Peyer's patch (tissue), 4 donors: ENCODE measurements around the gene RHBDL1. TPM values are rescaled to one million over a fixed set of nuclear protein-coding genes. Genes with fewer than 3 reads are reported as not detected.

ENCODE experiments used
- DNase-seq, 3 donors: peaks; one replicate each; pipeline ENCODE4 v3.0.0-alpha.2; 2017 to 2019
- H3K27ac ChIP-seq, 4 donors: fragments of 200-600 bp; sonication (generic); one replicate each; pipeline ENCODE4 v1.5.1; 2016 to 2019
- H3K27me3 ChIP-seq, 2 donors: fragments of 200-600 bp; sonication (generic); one replicate each; pipeline ENCODE4 v1.5.1; 2019
- H3K36me3 ChIP-seq, 3 donors: fragments of 200-600 bp; sonication (generic); one replicate each; pipeline ENCODE4 v1.5.1; 2016 to 2019
- H3K4me1 ChIP-seq, 4 donors: fragments of 200-600 bp; sonication (generic); one replicate each; pipeline ENCODE4 v1.5.1; 2016 to 2019
- H3K4me3 ChIP-seq, 4 donors: fragments of 200-600 bp; sonication (generic); 1 replicate in 3 of 4; 2 replicates in 1 of 4; pipeline ENCODE4 v1.5.1; 2016 to 2019; ENCODE audit warnings: mild to moderate bottlenecking in 1 of 4
- H3K9me3 ChIP-seq, 4 donors: fragments of 200-600 bp; sonication (generic); one replicate each; pipeline ENCODE4 v1.5.1; 2016 to 2019; ENCODE audit warnings: mild to moderate bottlenecking in 1 of 4
- CTCF ChIP-seq, 6 experiments: fragments of 450-650 bp in 4 of 6; fragments of 200-600 bp in 2 of 6; sonication (generic) in 1 of 6; IDR thresholded peaks; one replicate each; pipeline ENCODE4 v1.5.1; 2017 to 2019; ENCODE audit warnings: antibody characterized with exemption in 6 of 6, mild to moderate bottlenecking in 3 of 6, moderate library complexity in 1 of 6
- POLR2A ChIP-seq, 2 donors: fragments of 450-650 bp; IDR thresholded peaks; one replicate each; pipeline ENCODE4 v1.5.1; 2017; ENCODE audit warnings: antibody characterized with exemption in 2 of 2, mild to moderate bottlenecking in 2 of 2, moderate library complexity in 2 of 2
- total RNA-seq, 4 donors: library from RNA; depleted of rRNA; stranded (reverse); fragments of >200 nt; gene quantifications; one replicate each; pipeline ENCODE4 v1.1.0, GENCODE V29; 2016

Gene RHBDL1
- total RNA-seq, 4 donors from 2014 or later: 4.1 to 13.6 (median 9.9) TPM

GRCh38 chr16:717450-718245, 42.2 kb downstream of the RHBDL1 start:
- DNase-seq: no peak
- Histone ChIP-seq H3K9me3 (no peaks in the 10 kb centered on the region), H3K27ac (no peak overlapping the region), H3K4me1 (peaks cover 4 to 52% (median 31%) of the 10 kb centered on the region in 4 donors), H3K36me3 (peaks cover 0 to 3% (median 0%) of the 10 kb centered on the region in 3 donors), H3K27me3 (no peaks in the 10 kb centered on the region), H3K4me3 (no peak overlapping the region)
- TF ChIP-seq POLR2A (IDR thresholded peaks at IDR 0.05) (no peak), CTCF (IDR thresholded peaks at IDR 0.05) (no peak)

- peaks cover 4 to 52% (median 31%) of the 10 kb centered on the region in 4 donors for H3K4me1 ChIP-seq
- TF ChIP-seq CTCF (IDR thresholded peaks at IDR 0.05): no peak
- TF ChIP-seq POLR2A (IDR thresholded peaks at IDR 0.05): no peak
- H3K4me3 ChIP-seq: no peak overlapping the region
- H3K36me3 ChIP-seq: peaks cover 0 to 3% (median 0%) of the 10 kb centered on the region in 3 donors
- no peak overlapping the region for H3K27ac ChIP-seq
- no peak for DNase-seq
- H3K9me3 ChIP-seq: no peaks in the 10 kb centered on the region
- H3K27me3 ChIP-seq: no peaks in the 10 kb centered on the region
Measured at GRCh38 chr16:718389-718788, 42.9 kb downstream of the RHBDL1 start.

GRCh38 chr16:718922-719321, 43.5 kb downstream of the RHBDL1 start:
- no peaks in the 10 kb centered on the region for H3K9me3 ChIP-seq
- DNase-seq: peak in 1 of 3 donors; percentile 58
- no peak for TF ChIP-seq CTCF (IDR thresholded peaks at IDR 0.05)
- no peak for TF ChIP-seq POLR2A (IDR thresholded peaks at IDR 0.05)
- H3K36me3 ChIP-seq: peaks cover 0 to 3% (median 0%) of the 10 kb centered on the region in 3 donors
- no peaks in the 10 kb centered on the region for H3K27me3 ChIP-seq
- peaks cover 4 to 52% (median 31%) of the 10 kb centered on the region in 4 donors for H3K4me1 ChIP-seq
- no peak overlapping the region for H3K4me3 ChIP-seq
- H3K27ac ChIP-seq: no peak overlapping the region

GRCh38 chr16:719815-720446, 44.5 kb downstream of the RHBDL1 start:
- Histone ChIP-seq H3K9me3 (no peaks in the 10 kb centered on the region), H3K4me3 (peak overlapping the region; percentile 60 to 94 (median 82)), H3K27me3 (no peaks in the 10 kb centered on the region), H3K36me3 (peaks cover 0 to 3% (median 0%) of the 10 kb centered on the region in 3 donors), H3K4me1 (peaks cover 4 to 48% (median 27%) of the 10 kb centered on the region in 4 donors), H3K27ac (peak overlapping the region; percentile 75 to 97 (median 92))
- no peak for DNase-seq
- TF ChIP-seq POLR2A (IDR thresholded peaks at IDR 0.05): no peak
- TF ChIP-seq CTCF (IDR thresholded peaks at IDR 0.05): no peak

- H3K4me1 ChIP-seq: peaks cover 4 to 43% (median 25%) of the 10 kb centered on the region in 4 donors
- no peak for TF ChIP-seq POLR2A (IDR thresholded peaks at IDR 0.05)
- TF ChIP-seq CTCF (IDR thresholded peaks at IDR 0.05): no peak
- no peaks in the 10 kb centered on the region for H3K9me3 ChIP-seq
- DNase-seq: peak in 2 of 3 donors; percentile 65 to 66
- H3K27ac ChIP-seq: peak overlapping the region; percentile 75 to 97 (median 92)
- peaks cover 0 to 3% (median 0%) of the 10 kb centered on the region in 3 donors for H3K36me3 ChIP-seq
- H3K4me3 ChIP-seq: peak overlapping the region; percentile 60 to 94 (median 82)
- peaks cover 0 to 1% of the 10 kb centered on the region in 2 donors for H3K27me3 ChIP-seq
Measured at GRCh38 chr16:720447-720989, 45.0 kb downstream of the RHBDL1 start.
